HG03066 (cell line): Measurements from ENCODE around the gene ABCA3.
"Not testable (repeated sequence)": the region's sequence is repeated elsewhere in the genome, so short reads cannot be mapped to it uniquely, and the experiment has no call there.

Source experiments
- ATAC-seq: cut with Tn5 transposase; IDR thresholded peaks from one replicate; pipeline ENCODE4 v1.9.1; 2021; ENCODE audit warnings: low read depth; ENCODE audit not compliant: unreplicated experiment

The ABCA3 gene

DNA sequence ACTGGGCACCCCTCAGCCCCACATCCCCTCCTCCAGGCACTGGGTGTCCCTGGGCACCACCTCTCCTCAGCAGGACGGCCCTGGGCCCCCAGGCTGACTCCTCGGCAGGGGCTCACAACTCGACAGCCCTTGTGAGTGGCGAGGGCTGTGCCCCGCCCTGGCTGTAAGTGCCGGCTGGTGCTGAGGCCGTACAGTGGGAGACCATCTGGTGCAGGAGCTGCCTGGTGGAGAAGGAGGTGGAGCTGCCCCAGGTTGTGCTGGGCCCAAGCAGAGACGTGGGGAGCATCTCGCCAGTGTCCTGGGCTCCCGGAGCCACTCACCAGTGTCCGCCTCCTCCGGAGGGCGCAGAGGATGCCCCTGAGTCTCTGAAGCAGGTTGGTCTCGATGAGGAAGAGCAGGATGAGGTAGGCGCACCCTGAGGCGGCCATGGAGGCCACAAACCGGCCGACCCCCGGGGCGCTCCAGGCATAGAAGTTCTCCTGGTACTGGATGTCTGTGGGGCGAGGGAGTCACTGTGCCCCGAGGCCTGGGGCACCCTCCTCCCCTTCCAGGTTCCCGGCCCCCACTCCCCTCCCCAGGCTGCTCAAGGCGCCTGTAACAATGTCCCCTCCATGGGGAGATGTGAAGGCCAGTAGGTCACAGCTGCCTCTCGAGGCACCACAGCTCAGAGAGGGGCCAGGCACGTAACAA, 57.5 kb downstream of the ABCA3 start:
- no peak for ATAC-seq

- no peak for ATAC-seq
These were observed 58.3 kb downstream of the ABCA3 start for GRCh38 chr16:2282262-2282661.

- no peak for ATAC-seq
These were observed 59.5 kb downstream of the ABCA3 start for GRCh38 chr16:2280981-2281542.

GRCh38 chr16:2280461-2280860, 60.1 kb downstream of the ABCA3 start:
- no peak for ATAC-seq

- ATAC-seq = no peak
These were observed 61.4 kb downstream of the ABCA3 start for GRCh38 chr16:2278956-2279800.

DNA sequence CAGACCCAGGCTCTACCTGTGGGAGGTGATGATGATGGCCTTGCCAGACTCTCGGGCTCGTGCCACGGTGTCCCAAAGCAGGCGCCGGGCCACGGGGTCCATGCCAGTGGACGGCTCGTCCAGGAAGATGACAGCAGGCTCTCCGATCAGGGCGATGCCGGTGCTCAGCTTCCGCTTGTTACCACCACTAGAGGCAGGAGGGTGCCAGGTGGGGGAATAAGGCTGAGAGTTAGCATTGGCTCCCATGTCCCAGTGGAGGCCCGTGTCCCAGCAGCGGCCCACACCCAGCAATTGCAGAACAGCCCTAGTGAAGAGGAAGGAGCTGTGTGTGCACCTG, 62.3 kb downstream of the ABCA3 start:
- no peak for ATAC-seq

- no peak for ATAC-seq
These were observed 62.9 kb downstream of the ABCA3 start for GRCh38 chr16:2277466-2278271.

DNA sequence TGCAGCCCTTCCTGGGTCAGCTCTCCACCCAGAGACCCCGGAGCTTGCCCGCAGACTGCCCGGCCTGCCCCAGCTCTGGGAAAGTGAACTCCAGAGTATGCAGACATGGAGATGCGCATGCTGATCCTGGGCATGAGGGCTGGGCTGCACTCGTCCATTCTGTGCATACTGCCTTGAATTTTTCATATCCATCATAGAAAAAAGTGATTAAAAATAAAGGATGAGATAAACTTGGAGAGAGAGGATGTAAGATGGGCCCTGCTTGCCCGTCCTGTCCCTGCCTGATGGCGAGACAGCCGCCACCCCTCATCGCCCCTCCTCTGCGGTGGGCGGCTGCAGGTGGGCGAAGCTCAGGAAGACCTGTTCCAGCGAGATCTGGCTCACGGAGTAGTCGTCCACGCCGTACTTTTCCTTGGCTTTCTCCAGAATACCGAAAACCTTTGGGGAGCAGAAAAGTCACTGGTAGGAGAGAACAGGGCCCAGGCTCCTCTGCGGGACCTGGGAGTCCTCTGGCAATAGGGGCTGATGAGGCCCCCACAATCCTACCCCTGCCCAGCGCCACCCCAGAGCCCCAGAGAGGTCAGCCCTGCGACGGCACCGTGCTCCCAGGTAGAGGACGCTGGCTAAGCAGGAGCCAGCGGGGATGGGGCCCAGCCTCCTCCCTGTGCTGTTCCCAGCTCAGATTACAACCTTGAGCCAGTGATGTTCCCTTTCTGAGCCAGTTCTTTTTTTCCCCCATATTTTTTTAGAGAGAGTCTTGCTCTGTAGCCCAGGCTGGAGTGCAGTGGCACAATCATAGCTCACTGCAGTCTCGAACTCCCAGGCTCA, 63.9 kb downstream of the ABCA3 start:
- no peak for ATAC-seq

GRCh38 chr16:2275476-2276367, 64.8 kb downstream of the ABCA3 start:
- ATAC-seq = no peak

DNA sequence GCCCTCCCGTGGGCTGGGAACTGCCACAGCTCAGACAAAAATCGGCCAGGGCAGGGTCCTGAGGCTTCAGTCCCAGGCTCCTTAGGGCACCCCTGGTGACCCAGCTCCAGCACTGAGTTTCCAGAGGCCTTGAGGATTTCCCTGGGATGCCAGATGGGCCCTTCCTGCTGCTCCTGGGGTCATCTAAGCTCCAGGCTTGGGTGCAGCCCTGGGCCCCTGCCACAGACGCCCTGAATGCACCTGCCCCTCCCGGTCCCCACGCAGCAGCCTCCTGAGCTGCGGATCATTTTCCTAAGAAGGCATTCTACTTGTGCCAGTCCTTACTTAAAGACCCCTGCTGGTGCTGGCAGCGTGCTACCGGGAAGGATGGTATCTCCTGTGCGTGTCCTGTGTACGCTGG, 66.6 kb downstream of the ABCA3 start:
- no peak for ATAC-seq

- no peak for ATAC-seq
These were observed 67.0 kb downstream of the ABCA3 start for GRCh38 chr16:2273484-2273883.

- no peak for ATAC-seq
These were observed 68.6 kb downstream of the ABCA3 start for GRCh38 chr16:2271848-2272461.

- ATAC-seq = no peak
These were observed 69.7 kb downstream of the ABCA3 start for GRCh38 chr16:2270588-2271470.

GRCh38 chr16:2270070-2270462, 70.5 kb downstream of the ABCA3 start:
- ATAC-seq = no peak

DNA sequence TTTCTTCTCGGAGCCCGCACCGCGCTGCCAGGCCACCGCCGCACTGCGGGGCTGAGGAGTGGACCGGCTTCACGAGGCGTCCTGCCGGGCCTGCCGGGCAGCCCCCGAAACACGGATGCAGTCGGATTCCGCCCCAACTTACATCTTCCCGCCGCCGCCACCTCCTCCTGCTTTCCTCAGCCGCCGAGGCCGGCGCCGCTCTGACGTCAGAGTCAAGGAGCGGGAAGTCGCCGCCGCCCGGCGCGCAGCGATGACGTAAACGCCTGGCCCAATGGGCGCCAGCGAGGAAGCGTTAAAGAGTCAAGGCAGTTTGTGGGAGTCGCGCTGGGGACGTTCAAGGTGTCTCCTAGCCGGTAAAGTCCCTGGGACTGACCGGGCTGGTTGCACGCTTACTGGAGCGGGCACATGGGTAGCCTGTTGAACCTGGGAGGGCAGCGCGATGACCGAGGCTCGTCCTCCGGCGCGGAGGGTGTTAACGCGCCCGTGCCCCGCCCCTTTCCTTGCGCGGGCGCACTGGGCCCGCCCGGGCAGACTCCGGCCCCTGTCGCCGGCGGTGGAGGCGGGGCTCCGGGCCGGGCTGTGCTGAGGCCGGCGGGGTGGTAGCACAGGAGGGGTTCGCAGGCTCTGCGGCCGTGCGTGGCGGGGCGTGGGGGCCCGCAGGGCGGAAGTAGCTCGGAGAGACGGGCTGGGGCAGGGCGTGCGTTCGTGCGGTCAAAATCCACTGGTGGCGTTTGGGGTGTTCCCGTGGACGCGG, 72.4 kb downstream of the ABCA3 start, which contains the start of gene RNPS1:
Gene RNPS1 (minus strand): TSS at position 214 of the 754 bp plus-strand sequence. CDS start 3,483 bp downstream, outside the sequence.
- ATAC-seq = peak; percentile 63

- ATAC-seq = peak; percentile 56
These were observed 73.0 kb downstream of the ABCA3 start for GRCh38 chr16:2267505-2267912.

GRCh38 chr16:2266887-2267286, 73.6 kb downstream of the ABCA3 start:
- ATAC-seq = not testable (repeated sequence)
